ENCODE results near the gene WNK2.

The WNK2 gene

GRCh38 chr9:93218671-93219420, 34.9 kb downstream of the WNK2 start:
- TF ChIP-seq POLR2A (IDR thresholded peaks at IDR 0.05; ENCODE audit: low read depth, low read length), result no peak
- DNase-seq (ENCODE audit: insufficient read length, low spot score) (no peak), FAIRE-seq (no peak)

- FAIRE-seq (no peak), DNase-seq (ENCODE audit: insufficient read length, low spot score) (no peak)
- TF ChIP-seq POLR2A (IDR thresholded peaks at IDR 0.05; ENCODE audit: low read depth, low read length), result no peak
Measured at GRCh38 chr9:93219692-93220091, 35.8 kb downstream of the WNK2 start.

GRCh38 chr9:93220627-93221026, 36.7 kb downstream of the WNK2 start:
- DNase-seq (ENCODE audit: insufficient read length, low spot score) (no peak), FAIRE-seq (no peak)
- no peak for TF ChIP-seq POLR2A (IDR thresholded peaks at IDR 0.05; ENCODE audit: low read depth, low read length)

GRCh38 chr9:93221044-93221443, 37.1 kb downstream of the WNK2 start:
- no peak for TF ChIP-seq POLR2A (IDR thresholded peaks at IDR 0.05; ENCODE audit: low read depth, low read length)
- FAIRE-seq (no peak), DNase-seq (ENCODE audit: insufficient read length, low spot score) (no peak)

- no peak for FAIRE-seq
- no peak for TF ChIP-seq POLR2A (IDR thresholded peaks at IDR 0.05; ENCODE audit: low read depth, low read length)
- DNase-seq (ENCODE audit: insufficient read length, low spot score), result no peak
Measured at GRCh38 chr9:93222890-93223259, 38.9 kb downstream of the WNK2 start.

- FAIRE-seq, result peak; percentile 94
- TF ChIP-seq POLR2A (IDR thresholded peaks at IDR 0.05; ENCODE audit: low read depth, low read length), result no peak
- peak; percentile 92 for DNase-seq (ENCODE audit: insufficient read length, low spot score)
Measured at GRCh38 chr9:93223260-93224180, 39.6 kb downstream of the WNK2 start.

- DNase-seq (ENCODE audit: insufficient read length, low spot score) (no peak), FAIRE-seq (no peak)
- TF ChIP-seq POLR2A (IDR thresholded peaks at IDR 0.05; ENCODE audit: low read depth, low read length), result no peak
Measured at GRCh38 chr9:93224591-93224990, 40.7 kb downstream of the WNK2 start.

- no peak for TF ChIP-seq POLR2A (IDR thresholded peaks at IDR 0.05; ENCODE audit: low read depth, low read length)
- DNase-seq (ENCODE audit: insufficient read length, low spot score) (no peak), FAIRE-seq (no peak)
Measured at GRCh38 chr9:93225417-93225816, 41.5 kb downstream of the WNK2 start.

GRCh38 chr9:93225892-93226291, 42.0 kb downstream of the WNK2 start:
- no peak for TF ChIP-seq POLR2A (IDR thresholded peaks at IDR 0.05; ENCODE audit: low read depth, low read length)
- no peak for DNase-seq (ENCODE audit: insufficient read length, low spot score)
- FAIRE-seq, result no peak

- DNase-seq (ENCODE audit: insufficient read length, low spot score) (no peak), FAIRE-seq (no peak)
- TF ChIP-seq POLR2A (IDR thresholded peaks at IDR 0.05; ENCODE audit: low read depth, low read length), result no peak
Measured at GRCh38 chr9:93226819-93227218, 42.9 kb downstream of the WNK2 start.

GRCh38 chr9:93228030-93228429, 44.1 kb downstream of the WNK2 start:
- no peak for TF ChIP-seq POLR2A (IDR thresholded peaks at IDR 0.05; ENCODE audit: low read depth, low read length)
- DNase-seq (ENCODE audit: insufficient read length, low spot score) (no peak), FAIRE-seq (no peak)

GRCh38 chr9:93228453-93228852, 44.5 kb downstream of the WNK2 start:
- no peak for DNase-seq (ENCODE audit: insufficient read length, low spot score)
- no peak for FAIRE-seq
- no peak for TF ChIP-seq POLR2A (IDR thresholded peaks at IDR 0.05; ENCODE audit: low read depth, low read length)

GRCh38 chr9:93229636-93230035, 45.7 kb downstream of the WNK2 start:
- DNase-seq (ENCODE audit: insufficient read length, low spot score) (no peak), FAIRE-seq (no peak)
- no peak for TF ChIP-seq POLR2A (IDR thresholded peaks at IDR 0.05; ENCODE audit: low read depth, low read length)

- FAIRE-seq (no peak), DNase-seq (ENCODE audit: insufficient read length, low spot score) (no peak)
- no peak for TF ChIP-seq POLR2A (IDR thresholded peaks at IDR 0.05; ENCODE audit: low read depth, low read length)
Measured at GRCh38 chr9:93230185-93230584, 46.2 kb downstream of the WNK2 start.

GRCh38 chr9:93230601-93231000, 46.7 kb downstream of the WNK2 start:
- FAIRE-seq (no peak), DNase-seq (ENCODE audit: insufficient read length, low spot score) (no peak)
- TF ChIP-seq POLR2A (IDR thresholded peaks at IDR 0.05; ENCODE audit: low read depth, low read length), result no peak
